HG02571 (cell line): ENCODE measurements around the gene CDKL4.
"Not testable (repeated sequence)": the region's sequence is repeated elsewhere in the genome, so short reads cannot be mapped to it uniquely, and the experiment has no call there.

Experiments
- ATAC-seq: cut with Tn5 transposase; IDR thresholded peaks from one replicate; pipeline ENCODE4 v1.9.1; 2021; ENCODE audit warnings: mild to moderate bottlenecking, moderate library complexity; ENCODE audit not compliant: unreplicated experiment

The CDKL4 gene

DNA sequence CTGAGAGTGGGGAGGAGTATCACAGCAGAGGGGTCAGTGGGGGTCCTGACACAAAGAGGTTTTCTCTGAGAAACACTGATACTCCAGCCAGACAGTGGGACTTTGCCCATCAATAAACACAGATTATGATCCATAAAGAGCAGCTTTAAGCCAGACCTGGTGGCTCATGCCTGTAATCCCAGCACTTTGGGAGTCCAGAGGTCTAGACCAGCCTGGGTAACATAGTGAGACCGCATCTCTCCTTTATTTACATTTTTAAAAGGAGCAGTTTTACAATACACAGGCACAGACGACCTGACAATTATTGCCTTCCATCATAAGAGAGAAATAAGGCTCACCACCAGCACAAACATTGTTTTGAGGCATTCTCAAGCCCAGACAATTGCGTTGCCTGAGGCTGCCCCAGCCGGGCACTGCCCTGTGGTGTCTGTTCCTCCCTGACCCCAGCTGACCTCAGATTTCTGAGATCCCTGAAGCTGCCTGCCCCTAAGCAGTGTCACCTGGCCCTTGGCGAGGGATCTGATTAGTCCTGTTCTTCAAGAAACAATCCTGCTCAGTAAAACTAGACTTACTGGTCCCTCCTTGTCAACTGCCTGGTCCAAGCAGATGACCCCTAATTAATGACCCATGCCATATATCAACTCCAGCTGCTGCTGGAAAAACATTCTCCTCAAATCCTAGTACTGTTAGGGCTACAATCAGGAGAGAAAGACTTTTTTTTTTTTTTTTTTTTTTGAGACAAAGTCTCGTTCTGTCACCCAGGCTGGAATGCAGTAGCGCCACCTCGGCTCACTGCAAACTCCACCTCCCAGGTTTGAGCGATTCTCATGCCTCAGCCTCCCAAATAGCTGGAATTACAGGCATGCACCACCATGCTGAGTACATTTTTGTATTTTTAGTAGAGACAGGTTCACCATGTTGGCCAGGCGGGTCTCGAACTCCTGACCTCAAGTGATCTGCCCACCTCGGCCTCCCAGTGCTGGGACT, 63.5 kb downstream of the CDKL4 start:
- no peak for ATAC-seq

DNA sequence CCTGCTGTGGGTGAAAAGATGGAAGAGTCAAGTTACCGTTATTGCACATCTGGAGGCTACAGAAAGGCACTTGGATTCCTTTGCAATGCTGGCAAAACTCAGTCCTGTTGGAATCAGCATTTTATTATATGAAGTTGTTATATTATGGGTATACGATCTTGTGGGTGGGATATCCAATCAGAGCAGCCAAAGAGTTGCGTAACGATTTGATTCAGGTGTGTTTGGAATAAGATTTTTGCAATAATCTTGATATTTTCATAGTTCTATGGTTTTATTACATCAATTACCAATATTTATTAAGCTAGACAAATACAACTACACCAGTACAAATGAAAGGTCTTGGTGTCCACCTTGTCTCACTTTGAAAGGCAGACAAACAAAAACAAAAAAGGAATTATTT, 65.0 kb downstream of the CDKL4 start:
- ATAC-seq, result no peak

DNA sequence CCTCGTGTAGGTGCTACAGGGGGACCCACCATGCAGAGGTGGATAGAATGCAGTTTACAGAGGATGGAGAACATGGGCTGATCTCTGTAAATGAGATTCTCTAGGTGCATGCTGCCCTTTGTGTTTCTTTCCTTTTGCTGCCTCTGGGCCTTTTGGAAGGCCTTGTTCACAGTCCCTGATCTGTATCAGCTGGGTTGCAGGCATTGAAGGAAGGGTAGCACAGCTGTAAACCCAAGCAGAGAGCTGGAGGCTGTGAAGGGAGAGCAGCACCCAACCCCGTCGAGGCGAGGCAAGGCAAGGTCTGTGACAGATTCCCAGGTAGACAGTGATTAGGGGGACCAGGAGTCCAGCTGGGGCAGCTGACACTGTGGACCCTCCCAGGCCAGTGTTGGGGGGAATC, 66.8 kb downstream of the CDKL4 start:
- ATAC-seq, result no peak

DNA sequence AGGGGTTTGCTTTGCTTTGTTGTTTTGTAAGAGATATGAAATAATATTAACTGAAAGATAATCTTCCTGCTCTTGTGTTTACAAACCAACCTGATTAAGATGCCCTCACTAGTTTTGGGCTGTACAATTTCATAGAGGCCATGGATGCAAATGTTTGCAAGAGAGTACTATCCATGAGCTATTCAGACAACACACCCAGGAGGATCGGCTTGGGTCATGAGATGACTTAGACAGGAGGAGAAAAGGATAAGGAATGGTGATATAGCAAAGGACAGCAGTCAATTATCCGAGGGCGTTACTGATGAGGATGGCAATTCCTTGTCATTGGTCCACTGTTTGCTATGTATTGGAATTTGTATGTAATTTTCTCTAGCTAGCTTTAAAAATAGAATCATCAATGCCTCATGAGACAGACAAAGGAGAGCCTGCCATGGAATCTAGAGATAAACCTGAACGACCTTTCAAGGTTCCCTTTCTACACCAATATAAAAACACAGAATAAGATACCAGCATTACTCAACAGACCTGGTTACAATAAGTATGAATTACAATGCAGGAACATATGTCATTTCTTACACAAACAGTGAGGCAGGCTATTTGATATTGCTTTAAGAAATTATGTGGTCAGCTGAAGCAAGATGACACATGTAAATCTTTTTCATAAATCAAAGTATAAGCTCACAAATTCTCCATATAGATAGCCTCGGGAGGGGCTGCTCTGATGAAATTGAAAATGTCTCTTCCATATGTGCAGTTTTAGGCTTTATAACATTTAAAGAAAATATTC, 68.6 kb downstream of the CDKL4 start:
- ATAC-seq, result no peak

DNA sequence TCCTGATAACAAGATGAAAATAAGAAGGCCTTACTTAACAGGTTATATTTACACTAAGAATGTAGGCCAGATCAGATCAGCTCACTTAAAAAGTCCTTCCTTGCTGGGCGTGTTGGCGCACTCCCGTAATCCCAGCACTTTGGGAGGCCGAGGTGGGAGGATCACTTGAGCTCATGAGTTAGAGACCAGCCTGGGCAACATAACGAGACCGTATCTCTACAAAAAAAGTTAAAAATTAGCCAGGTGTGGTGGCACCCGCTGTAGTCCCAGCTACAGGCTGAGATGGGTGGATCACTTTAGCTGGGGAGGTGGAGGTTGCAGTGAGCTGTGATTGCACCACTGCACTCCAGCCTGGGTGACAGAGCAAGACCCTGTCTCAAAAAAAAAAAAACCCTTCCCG, 69.7 kb downstream of the CDKL4 start:
- no peak for ATAC-seq

DNA sequence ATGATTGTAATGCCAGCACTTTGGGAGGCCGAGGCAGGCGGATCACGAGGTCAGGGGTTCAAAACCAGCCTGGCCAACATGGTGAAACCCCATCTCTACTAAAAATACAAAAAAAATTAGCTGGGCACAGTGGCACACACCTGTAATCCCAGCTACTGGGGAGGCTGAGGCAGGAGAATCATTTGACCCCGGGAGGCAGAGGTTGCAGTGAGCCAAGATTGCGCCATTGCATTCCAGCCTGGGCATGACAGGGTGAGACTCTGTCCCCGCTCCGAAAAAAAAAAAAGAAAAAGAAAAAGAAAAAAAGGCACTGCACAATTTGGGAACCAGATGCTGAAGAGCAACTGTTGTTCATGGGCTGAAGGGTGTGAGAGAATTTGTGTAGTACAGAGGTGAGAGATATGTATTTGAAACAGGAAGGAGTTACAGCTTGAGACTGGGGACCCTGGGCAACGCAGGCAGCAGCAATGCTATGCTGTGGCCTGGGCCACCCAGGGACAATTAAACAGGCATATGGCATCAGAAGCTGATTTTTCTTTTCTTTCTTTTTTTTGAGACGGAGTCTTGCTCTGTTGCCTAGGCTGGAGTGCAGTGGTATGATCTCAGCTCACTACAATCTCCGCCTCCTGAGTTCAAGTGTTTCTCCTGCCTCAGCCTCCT, 71.6 kb downstream of the CDKL4 start:
- not testable (repeated sequence) for ATAC-seq

DNA sequence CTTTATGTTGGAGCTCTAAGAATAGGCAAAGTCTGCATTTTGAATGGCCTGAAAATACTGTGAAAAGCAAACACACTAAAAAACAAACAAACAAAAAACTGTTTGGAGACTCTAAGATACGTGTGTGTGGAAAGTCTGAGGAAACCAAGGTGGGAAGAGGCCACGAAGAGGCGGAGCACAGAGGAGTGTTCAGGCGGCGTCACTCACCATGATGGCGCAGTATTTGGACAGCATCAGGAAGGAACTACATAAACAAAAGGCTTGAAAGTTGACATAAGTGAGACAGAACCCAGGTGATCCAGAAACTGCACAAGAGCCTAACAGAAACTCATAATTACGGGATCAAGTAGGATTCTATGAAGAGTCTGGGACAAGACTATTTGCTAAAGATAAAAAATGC, 72.1 kb downstream of the CDKL4 start:
- ATAC-seq, result no peak

DNA sequence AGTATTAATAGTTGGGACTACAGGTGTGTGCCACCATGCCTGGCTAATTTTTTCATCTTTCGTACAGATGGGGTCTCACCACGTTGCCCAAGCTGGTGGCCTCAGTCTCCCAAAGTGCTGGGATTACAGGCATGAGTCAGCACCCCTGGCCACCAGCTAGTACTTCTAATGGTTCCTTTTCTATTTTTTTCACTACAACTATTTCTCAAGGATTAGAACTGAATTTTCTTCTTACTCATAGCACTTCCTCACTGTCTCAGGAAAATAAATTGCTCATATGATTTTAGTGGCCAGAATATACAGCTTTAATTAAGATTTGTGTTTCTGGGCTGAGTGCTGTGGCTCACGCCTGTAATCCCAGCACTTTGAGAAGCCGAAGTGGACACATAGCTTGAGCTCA, 79.7 kb downstream of the CDKL4 start:
- no peak for ATAC-seq

DNA sequence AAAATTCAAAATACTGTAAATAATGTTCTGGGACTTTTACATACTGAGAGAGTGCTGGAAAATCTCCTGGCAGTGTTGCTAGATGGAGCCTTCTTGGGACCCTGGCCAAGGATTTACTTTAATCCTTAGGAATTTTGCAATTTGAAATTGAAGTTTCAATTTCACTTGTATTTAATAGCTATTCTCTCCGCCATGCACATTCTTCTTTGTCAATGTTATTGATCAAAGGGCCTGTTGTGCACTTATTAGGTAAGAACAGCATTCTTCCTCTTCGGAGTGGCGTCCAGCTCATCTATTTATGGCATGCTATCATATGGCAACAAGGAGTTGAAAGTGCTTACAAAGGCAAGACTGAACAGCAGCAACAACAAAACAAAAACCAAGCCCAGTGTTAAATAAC, 82.8 kb downstream of the CDKL4 start:
- no peak for ATAC-seq

DNA sequence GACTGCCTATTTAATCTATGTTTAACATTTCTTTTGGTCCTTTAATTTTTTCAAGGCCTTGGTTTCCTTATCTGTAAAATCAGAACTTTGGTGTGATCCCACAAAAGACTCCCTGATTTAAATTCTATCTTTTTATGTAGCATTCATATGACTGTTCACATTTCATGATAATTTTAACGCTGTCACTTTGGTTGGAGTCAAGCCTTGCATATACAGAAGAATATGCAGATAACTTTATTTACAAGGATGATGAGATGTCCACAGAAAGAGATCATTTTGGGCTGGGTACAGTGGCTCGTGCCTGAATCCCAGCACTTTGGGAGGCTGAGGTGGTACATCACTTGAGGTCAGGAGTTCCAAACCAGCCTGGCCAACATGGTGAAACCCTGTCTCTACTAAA, 84.5 kb downstream of the CDKL4 start:
- no peak for ATAC-seq

DNA sequence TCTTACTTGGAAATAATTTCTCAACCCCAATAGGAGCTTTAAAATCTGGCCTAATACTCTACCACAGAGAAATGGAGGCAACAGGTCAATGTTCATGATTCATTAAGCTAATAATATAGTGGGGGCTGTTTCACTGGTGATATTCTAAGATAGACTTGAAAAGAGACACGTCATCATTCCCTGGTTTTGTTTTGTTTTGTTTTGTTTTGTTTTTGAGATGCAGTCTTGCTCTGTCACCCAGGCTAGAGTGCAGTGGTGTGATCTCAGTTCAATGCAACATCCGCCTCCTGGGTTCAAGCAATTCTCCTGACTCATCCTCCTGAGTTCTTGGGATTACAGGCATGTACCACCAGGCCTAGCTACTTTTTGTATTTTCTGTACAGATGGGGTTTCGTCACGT, 85.4 kb downstream of the CDKL4 start:
- no peak for ATAC-seq

DNA sequence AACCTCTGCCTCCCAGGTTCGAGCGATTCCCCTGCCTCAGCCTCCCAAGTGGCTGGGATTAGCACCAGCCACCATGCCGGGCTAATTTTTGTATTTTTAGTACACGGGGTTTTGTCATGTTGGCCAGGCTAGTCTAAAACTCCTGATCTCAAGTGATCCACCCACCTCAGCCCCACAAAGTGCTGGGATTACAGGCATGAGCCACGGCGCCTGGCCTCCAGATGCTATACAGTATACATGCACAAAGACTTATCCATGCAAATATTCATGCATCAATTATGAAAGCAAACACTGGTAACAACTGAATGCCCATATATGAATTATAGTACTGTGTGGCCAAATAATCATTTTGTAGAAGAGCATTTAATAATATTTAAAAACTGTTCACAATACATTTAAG, 86.9 kb downstream of the CDKL4 start:
- no peak for ATAC-seq

DNA sequence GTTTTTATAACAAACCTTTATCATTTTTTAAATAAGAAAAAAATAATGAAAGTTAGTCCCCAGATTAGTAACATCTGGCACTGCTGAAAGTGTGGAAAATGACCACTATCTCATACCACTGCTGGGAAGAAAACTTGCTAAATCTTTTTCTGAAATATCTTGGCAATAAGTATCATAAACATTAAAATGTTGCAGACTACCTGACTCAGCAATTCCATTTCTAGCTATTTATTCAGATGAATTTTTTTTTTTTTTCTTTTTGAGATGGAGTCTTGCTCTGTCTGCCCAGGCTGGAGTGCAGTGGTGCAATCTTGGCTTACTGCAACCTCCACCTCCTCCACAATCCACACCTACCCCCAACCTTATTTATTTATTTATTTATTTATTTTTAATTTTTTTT, 87.7 kb downstream of the CDKL4 start:
- ATAC-seq, result no peak

DNA sequence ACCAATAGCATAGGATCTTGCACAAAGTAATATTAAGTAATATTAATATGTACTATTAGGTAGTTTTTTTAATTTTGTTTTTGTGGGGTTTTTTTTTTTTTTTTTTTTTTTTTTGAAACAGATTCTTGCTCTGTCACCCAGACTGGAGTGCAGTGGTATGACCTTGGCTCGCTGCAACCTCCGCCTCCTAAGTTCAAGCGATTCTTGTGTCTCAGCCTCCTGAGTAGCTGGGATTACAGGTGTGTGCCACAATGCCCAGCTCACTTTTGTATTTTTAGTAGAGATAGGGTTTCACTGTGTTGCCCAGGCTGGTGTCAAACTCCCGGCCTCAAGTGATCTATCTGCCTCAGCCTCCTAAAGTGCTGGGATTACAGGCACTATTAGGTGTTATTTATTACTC, 88.2 kb downstream of the CDKL4 start:
- ATAC-seq, result not testable (repeated sequence)

DNA sequence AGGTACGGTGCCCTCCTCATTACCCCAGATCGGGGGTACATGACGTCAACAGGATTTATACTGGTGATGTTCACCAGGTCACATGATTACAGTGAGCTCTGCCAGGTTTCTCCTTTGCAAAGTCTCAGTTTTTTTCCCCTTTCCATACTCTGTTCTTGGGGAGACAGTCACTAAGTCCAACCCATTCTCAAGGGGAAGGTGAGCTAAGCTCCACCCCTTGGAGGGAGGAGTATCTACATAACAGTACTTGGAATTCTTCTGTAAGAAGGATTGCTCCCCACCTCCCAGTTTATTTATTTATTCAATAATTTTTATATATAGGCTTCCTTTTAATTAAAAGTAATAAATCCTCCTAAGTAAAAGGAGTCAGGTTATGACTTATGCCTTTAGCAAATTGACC, 88.8 kb downstream of the CDKL4 start:
- ATAC-seq, result no peak

DNA sequence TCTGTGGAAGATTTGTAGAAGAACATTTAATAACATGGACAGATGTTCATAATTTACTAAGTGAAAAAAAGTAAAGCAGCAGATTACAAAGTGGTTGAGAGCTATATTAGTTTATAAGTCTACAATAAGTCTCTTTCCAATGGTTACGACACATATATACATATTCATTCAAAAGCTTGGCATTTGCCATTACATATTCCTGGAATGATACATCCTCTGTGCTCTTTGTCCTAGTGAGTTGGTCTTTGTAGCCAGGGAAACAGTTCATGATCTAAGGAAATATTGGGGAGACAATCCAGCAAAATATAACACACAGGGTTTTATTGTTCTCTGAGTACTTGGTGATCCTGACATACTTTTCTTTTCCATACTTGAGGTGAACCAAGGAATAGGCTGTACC, 90.5 kb downstream of the CDKL4 start:
- ATAC-seq, result no peak

DNA sequence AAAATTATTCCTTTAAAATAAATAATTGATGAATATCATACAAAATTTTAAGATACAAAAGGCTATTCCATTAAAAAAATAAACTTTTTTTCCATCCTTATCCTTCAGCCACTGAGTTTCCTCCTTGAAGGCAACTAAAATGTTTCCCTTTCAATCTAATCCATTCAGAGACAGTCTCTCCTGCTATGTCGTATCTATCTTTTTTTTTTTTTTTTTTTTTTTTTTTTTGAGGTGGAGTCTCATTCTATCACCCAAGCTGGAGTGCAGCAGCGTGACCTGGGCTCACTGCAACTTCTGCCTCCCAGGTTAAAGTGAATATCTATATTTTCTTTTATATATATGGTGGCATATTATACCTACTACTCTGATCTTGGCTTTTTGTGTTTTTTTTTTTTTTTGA, 91.3 kb downstream of the CDKL4 start:
- ATAC-seq, result no peak

DNA sequence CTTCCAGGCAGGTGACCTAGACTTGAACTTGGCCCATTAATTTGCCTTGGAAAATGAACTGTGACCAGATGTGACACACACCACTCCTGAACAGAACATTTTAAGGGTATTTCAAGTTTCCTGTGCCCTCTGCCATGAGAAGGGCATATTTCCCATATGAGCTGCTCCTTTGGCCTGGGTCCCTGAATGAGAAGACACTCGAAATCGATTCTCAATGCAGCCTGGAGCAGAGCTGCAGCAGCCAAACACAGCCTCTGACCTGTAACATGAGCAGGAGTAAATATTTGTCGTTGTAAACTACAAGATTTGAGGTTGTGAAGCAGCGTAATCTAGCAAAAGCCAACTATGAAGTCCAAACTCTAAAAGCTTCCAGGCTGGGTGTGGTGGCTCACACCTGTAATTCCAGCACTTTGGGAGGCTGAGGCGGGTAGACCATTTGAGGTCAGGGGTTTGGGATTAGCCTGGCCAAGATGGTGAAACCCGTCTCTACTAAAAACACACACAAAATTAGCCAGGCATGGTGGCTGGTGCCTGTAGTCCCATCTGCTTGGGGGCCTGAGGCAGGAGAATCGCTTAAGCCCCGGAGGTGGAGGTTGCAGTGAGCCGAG, 92.8 kb downstream of the CDKL4 start:
- no peak for ATAC-seq

DNA sequence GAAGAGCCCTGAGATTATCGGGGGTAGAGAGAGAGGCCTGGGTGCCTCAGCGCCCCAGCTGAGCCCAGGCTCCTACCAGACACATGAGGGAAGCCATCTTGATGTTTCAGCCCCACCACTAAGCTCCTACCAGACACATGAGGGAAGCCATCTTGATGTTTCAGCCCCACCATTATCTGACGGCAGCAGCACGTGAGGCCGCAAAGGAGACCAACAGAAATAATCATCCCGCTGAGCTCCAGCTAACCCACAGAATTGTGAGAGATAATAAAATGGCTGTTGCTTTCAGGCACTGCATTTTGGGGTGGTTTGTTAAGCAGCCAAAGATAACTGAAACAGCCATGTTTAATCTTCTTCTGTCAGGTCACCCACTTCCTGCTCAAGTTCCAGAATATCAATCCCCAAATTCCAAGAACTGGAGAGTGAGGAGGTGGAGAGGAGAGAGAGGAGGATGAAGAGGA, 93.6 kb downstream of the CDKL4 start:
- ATAC-seq, result no peak

DNA sequence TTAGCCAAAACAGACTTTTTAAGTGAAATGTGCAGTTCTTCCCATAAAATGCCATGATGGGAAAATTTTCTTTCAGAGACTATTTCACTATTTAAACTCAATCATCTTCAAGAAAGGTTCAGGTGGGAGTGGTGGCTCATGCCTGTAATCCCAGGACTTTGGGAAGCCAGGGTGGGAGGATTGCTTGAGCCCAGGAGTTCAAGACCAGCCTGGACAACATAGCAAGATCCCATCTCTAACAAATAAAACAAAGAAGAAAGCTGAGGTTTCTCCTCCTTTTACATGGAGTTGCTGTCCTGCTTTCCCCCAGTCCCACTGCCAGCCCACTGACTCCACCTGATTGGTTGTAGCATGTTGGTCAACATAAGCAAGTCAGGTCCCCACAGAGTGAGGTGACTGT, 97.1 kb downstream of the CDKL4 start:
- ATAC-seq, result no peak

DNA sequence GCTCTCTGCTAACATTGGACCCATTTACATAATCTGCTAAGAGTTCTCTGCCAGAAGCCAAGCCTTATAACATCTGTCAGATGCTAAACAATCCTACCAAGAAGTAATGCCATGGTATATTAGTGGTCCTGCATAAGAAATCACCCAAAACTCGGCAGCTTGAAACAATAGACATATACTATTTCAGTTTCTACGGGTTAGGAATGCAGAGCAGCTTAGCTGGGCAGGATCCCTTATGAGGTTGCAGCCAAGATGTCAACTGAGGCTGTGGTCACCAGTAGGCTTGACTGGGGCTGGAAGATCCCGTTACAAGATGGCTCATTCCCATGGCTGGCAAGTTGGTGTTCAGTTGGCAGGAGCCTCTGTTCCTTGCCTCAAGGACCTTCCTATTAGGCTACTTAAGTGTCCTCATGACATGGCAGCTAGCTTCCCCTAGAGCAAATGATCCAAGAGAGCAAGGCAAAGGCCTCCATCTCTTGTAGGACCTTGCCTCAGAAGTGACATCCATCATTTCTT, 97.8 kb downstream of the CDKL4 start:
- ATAC-seq, result no peak
